ENCODE results near the gene PARP15. TPM values are rescaled to one million over a fixed set of nuclear protein-coding genes. Genes with fewer than 3 reads are reported as not detected.
A peak's percentile ranks its signal among the peaks of the same experiment; 100 is the strongest.

Gene PARP15
- total RNA-seq, 3 donors from 2014 or later: 1.2 to 2.0 (median 1.4) TPM

GRCh38 chr3:122678506-122678905 lies 101.1 kb downstream of the PARP15 start:
- no peak for TF ChIP-seq CTCF (IDR thresholded peaks at IDR 0.05)
- ATAC-seq (no peak), DNase-seq (no peak)
- intact Hi-C loops (cut with DNase I, micrococcal nuclease): loop anchor here (5.0 to 10.0 kb wide), 2 partner anchors 116 to 284 kb away; partner anchors contain the start of genes DTX3L (in 1 of the 2) and PARP9 (in 1 of the 2)
- H3K4me1 ChIP-seq (ENCODE audit: low read depth): peaks cover 21% of the 10 kb centered on the region
- no peak overlapping the region for H3K4me3 ChIP-seq
- H3K9me3 ChIP-seq: no peaks in the 10 kb centered on the region
- no peaks in the 10 kb centered on the region for H3K36me3 ChIP-seq (ENCODE audit: low read depth)

GRCh38 chr3:122679085-122679881 lies 101.8 kb downstream of the PARP15 start:
- peak; percentile 55 for TF ChIP-seq CTCF (IDR thresholded peaks at IDR 0.05)
- Histone ChIP-seq H3K4me3 (no peak overlapping the region), H3K36me3 (ENCODE audit: low read depth) (no peaks in the 10 kb centered on the region), H3K9me3 (no peaks in the 10 kb centered on the region), H3K4me1 (ENCODE audit: low read depth) (peaks cover 21% of the 10 kb centered on the region)
- DNase-seq (peak; percentile 75 to 92 (median 78)), ATAC-seq (peak; percentile 75)
- intact Hi-C loops (cut with DNase I, micrococcal nuclease): loop anchor here (5.0 to 10.0 kb wide), 2 partner anchors 117 to 284 kb away; partner anchors contain the start of genes DTX3L (in 1 of the 2) and PARP9 (in 1 of the 2)

DNA sequence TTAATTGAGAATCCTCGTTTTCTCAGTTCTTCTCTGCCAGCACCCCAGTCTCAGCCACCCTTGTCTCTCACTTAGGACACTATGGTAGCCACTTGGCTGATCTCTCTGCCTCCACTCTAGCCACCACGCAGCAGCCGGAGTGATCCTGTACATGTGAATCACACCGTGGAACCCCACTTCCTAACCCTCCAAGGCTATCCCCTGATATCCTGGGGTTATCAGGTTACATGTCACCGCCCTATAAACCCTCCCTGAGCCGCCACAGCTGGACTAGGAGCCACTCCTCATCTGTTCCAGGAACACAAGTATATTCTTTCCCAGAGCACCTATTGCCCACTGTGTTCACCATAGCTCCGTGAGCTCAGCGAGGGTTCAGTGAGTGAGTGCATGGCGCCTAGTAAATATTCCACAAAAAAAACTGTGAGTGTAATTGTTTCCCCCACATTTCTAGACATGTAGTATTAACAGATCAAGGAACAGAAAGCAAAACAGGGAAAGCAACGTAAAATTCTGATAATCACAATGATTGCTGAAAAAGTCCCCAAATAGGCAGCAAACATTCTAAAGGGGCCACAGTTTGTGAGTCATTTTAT lies 102.5 kb downstream of the PARP15 start:
- DNase-seq: peak; percentile 37 to 63 (median 55)

GRCh38 chr3:122680475-122681283 lies 103.2 kb downstream of the PARP15 start, which contains the start of gene PARP14:
PARP14 (plus strand) TSS chr3:122680839; CDS start chr3:122680884, 45 bp downstream.
- peak; percentile 86 for ATAC-seq
- no peaks in the 10 kb centered on the region for H3K36me3 ChIP-seq (ENCODE audit: low read depth)
- DNase-seq: peak; percentile 83 to 85 (median 84)
- no peaks in the 10 kb centered on the region for H3K9me3 ChIP-seq
- intact Hi-C loops (cut with DNase I, micrococcal nuclease): loop anchor here (5.0 to 10.0 kb wide), 2 partner anchors 118 to 286 kb away; partner anchors contain the start of genes DTX3L (in 1 of the 2) and PARP9 (in 1 of the 2)
- peaks cover 21% of the 10 kb centered on the region for H3K4me1 ChIP-seq (ENCODE audit: low read depth)
- peak within 1 kb of the TSS; percentile 52 for H3K4me3 ChIP-seq
- TF ChIP-seq CTCF (IDR thresholded peaks at IDR 0.05): no peak

More for the DNA sequence above, 102.5 kb downstream of the PARP15 start:
- H3K4me1 ChIP-seq (ENCODE audit: low read depth): peaks cover 21% of the 10 kb centered on the region
- intact Hi-C loops (cut with DNase I, micrococcal nuclease): loop anchor here (5.0 to 10.0 kb wide), 2 partner anchors 118 to 285 kb away; partner anchors contain the start of genes DTX3L (in 2 of the 2) and PARP9 (in 2 of the 2)
- H3K9me3 ChIP-seq: no peaks in the 10 kb centered on the region
- no peaks in the 10 kb centered on the region for H3K36me3 ChIP-seq (ENCODE audit: low read depth)
- peak overlapping the region; percentile 52 for H3K4me3 ChIP-seq
- no peak for TF ChIP-seq CTCF (IDR thresholded peaks at IDR 0.05)
- ATAC-seq: peak; percentile 62

Data from mucosa of descending colon (tissue), 3 donors.